OCI-M1 (cell line): ENCODE data around the gene TPM3.
"Not testable (repeated sequence)": the region's sequence is repeated elsewhere in the genome, so short reads cannot be mapped to it uniquely, and the experiment has no call there.

Experiments used
- DNase-seq: peaks from one replicate; lab custom pipeline; 2025; lab: John Stamatoyannopoulos, UW

Gene TPM3

GRCh38 chr1:154205778-154206177 is 13.9 kb upstream of the TPM3 start:
- not testable (repeated sequence) for DNase-seq

GRCh38 chr1:154199563-154199879 is 7.6 kb upstream of the TPM3 start:
- peak; percentile 50 for DNase-seq

- peak; percentile 86 for DNase-seq
Observed at GRCh38 chr1:154198756-154199562, 7.1 kb upstream of the TPM3 start.

DNA sequence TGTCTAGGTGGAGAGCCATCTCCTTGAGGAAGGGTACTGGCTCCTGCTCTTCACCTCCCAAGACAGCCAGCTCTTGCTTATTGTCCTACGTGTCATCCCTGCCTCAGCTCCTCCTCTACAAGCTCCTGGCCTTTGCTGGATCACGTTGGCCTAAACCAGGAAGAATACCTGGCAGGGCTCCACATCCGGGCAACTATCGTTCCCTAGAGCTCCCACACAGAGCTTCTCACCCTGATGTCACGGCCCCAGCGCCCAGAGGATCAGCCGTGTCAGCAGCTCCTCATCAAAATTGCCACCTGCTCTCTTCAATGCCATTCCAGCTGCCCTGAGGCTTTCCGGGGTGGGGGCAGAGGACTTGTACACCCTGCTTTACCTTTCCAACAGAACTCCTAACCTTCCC is 1.9 kb upstream of the TPM3 start:
- no peak for DNase-seq

GRCh38 chr1:154192476-154192875 is 576 bp upstream of the TPM3 start:
- no peak for DNase-seq

GRCh38 chr1:154190550-154190949 is 1.4 kb downstream of the TPM3 start:
- DNase-seq: peak; percentile 25

DNA sequence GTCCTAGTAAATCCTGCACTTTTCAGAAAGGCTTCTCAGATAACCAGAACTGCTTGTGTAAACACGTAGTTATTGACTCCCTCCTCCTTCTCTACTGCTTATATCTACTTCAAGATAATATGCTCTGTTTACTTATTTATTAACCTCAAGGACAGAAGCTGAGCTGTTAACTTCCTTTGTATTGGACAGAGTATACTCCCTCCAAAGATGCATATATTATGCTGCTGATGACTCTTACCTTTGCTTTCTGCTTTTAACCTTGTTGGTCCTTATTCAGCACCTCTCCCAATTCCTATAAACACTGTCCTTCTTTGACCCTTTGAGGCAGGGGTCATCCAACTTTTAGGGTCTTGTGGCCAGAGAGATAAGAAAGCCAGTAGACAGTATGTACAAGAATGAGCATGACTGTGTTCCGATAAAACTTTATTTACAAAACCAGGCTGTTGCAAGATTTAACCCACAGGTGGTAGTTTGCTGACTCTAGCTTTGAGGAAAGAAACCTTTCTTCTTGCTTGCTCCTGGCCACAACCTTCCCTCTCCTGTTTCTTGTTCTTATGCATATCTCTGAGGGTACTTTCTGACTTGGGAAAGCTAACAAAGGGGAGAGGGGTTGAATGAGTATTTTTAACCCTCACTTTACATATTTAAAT is 4.9 kb downstream of the TPM3 start:
- DNase-seq: peak; percentile 68

DNA sequence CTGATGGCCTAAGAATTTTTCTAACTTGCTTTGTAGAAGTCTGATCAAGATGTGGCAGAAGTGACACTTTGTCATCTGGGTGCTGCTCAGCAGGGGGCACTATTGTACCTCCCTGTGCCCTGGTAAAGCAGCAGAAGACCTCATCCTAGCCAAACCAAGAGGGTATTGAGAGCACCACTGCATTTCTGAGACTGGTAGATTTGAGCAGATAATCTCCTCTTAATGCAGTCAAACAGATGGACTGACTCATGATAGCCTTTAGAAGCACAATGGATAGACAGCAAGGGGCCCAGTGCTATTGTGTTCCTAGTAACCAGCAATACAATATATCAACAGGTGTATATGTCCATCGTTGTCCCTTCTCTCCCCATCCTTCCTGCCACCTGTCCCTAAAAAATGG is 5.7 kb downstream of the TPM3 start:
- peak; percentile 94 for DNase-seq

GRCh38 chr1:154183046-154183915 is 8.6 kb downstream of the TPM3 start:
- DNase-seq: peak; percentile 99

- peak; percentile 92 for DNase-seq
Observed at GRCh38 chr1:154182344-154183045, 9.4 kb downstream of the TPM3 start.

- no peak for DNase-seq
Observed at GRCh38 chr1:154181944-154182343, 10.0 kb downstream of the TPM3 start.

DNA sequence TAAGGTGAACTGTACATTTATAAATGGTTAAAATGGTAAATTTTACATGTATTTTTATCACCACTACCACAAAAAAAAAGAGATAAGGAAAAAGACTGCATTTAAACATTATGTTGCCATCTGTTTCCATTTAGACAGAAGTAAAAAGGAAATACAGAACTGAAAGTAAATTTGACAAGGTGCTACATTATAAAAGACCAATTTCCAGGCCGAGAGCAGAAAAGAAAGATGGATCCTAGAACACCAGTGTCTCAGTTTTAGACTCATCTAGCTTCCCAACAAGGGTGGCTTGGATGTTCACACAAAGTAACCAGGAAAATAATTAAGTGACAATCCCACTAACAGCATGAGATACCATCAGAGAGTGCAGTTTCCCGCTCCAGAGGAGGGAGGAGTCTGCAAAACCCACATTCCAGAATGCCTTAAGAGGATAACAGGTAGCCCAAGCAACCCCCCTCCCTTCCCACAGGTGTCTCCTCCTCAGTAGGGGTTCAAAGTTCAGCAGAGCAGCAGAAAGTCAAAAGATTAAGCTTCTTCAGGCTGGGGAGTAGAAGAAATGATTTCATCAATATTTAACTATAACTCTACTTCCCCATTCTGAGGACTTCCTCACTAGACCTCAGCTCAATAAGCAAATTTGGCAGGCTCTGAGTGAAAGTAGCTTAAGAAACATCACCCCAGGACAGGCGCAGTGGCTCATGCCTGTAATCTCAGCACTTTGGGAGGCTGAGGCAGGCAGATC is 11.8 kb downstream of the TPM3 start:
- DNase-seq: peak; percentile 85

DNA sequence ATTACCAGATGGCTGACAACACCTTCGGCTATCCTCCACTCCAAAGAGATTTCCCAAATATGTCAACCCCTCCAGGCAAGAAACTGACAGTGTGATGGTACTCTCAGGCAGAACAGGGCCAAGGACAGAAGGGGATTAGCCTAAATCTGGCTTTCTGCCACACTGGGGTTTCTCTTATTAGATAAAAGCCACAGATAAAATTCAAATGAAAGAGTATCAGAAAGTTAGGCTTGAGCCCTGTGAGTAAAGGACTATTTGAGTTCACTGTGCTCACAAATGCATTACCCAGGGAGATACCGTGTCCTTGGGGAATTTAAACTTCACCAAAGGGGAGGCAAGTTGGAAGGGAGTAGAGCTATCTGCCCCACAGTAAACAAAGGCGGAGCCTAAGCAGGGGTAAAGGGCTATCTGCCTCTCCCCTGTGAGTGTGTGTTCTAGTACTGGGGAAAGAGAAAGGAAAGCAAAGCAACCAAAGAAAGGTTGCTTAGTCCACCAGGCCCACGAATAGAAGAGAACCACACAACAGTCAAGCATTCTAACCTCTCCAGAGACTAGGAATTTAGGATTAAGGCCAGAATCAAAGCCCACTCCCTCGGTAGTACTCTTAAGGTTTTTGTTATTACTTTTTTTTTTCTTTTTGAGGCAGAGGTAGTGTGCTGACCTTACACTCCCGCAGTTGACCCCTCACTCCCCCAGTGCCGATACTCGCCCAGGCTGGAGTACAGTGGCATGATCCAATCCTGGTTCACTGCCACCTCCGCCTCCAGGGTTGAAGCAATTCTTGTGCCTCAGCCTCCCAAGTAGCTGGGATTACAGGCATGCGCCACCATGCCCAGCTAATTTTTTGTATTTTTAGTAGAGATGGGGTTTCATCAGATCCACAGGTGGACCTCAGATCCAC is 12.7 kb downstream of the TPM3 start:
- DNase-seq: peak; percentile 63

- peak; percentile 87 for DNase-seq
Observed at GRCh38 chr1:154178013-154178412, 13.9 kb downstream of the TPM3 start.

- no peak for DNase-seq
Observed at GRCh38 chr1:154176337-154176736, 15.6 kb downstream of the TPM3 start.

GRCh38 chr1:154174654-154175053 is 17.2 kb downstream of the TPM3 start:
- no peak for DNase-seq

DNA sequence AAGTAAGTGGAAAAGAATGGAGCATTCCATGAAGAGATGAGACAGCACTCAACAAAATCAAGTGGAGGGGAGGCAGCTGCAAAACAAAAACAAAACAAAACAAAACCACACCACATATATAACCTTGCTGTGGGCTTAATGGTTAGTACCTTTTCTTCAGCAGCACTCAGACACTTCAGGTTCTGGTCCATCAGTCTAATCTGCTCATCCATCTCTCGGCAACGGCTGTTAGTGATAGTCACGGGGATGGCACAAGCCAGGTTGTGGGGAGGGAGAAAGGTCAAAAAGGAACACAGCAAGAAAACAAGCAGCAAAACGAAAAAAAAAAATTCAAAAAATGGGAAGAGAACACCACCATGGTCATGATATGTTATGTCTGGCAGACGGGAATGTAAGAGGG is 20.0 kb downstream of the TPM3 start:
- DNase-seq: no peak

DNA sequence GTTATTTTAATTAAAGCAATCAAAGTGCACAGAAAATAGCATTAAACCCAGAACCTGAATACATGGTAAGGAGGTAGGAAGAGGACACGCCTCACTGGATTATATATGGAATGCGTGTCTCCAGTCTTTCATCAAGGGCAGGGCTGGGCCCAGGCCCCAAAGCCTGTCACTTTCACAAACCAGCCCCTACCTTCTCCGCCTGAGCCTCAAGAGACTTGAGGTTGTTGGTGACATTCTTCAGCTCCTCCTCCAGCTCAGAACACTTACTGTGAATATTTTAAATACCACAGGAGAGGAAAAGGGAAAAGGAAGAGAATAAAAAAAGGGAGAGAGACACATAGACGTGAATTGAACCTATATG is 20.7 kb downstream of the TPM3 start:
- no peak for DNase-seq

DNA sequence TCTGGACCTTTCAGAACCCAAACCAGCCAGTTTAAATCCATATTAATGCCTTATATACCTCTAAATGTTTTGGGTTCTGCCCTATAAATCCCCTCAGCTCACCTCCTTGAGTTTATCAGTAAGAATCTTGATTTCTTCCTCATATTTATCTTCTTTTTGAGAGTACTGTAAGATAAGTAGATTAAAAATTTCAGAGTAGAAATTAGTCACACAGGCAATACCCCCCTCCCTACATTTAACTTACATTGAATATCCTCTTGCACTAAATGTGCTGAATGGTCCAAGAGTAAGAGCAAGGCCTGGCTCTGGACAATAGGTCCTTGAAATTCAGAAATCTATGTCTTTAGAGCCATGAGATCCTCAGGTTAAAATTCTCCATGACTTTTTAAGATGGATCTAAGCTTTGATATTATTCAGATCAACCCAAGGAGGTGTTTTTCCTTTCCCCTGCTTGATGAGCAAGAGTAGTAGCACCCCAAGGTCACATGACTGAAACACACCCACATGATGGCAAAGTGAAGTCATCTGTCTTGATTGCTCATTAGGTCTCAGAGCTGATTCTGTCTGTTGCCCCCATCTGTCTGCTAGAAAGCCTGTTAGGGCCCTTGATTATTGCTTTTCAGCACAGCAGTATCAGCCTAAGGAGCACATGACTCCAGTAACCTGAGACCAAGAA is 21.2 kb downstream of the TPM3 start:
- DNase-seq: no peak

DNA sequence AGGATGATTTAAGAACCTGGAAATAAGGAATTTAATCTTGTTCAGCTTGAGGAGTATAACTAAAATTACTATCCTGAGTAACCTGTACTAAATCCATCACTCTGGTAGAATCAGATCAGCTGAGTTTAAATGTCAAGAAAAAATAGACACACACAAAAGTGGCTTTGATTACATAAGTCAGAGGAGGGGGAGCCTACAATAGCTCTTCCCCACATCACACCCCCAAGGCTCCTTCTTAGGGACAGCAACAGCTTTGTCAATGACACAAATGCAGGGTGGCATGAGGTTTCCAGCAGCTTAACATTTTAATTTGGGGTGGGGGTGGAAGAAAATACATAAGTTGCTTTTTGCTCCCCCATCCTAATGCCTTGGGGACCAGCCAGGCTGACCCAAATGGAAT is 24.4 kb downstream of the TPM3 start:
- DNase-seq: no peak
